ENCODE measurements around the gene SLC39A5.

GRCh38 chr12:56188778-56189098, 41.1 kb upstream of the SLC39A5 start:
- TF ChIP-seq CTCF (IDR thresholded peaks at IDR 0.05) (no peak), POLR2A (IDR thresholded peaks at IDR 0.05) (no peak)
